MM.1S (cell line): ENCODE measurements around the gene CCDC187.

Source experiments
- DNase-seq: peaks from one replicate; pipeline ENCODE4 v3.0.0-alpha.2; 2015
- H2AFZ ChIP-seq: fragments of 300-600 bp; sonication (generic); 2 replicates; pipeline ENCODE4 v1.6.0; 2016; ENCODE audit warnings: antibody characterized with exemption, low read length
- H3F3A ChIP-seq: fragments of 300-600 bp; sonication (generic); 2 replicates; pipeline ENCODE4 v1.6.1; 2016; ENCODE audit warnings: mild to moderate bottlenecking, antibody characterized with exemption, low read length, moderate library complexity, mixed read lengths; ENCODE audit not compliant: insufficient read depth
- H3K27ac ChIP-seq: fragments of 300-600 bp; sonication (generic); 2 replicates; pipeline ENCODE4 v1.5.1; 2016; ENCODE audit warnings: mild to moderate bottlenecking, low read length
- H3K27me3 ChIP-seq: fragments of 300-600 bp; sonication (generic); replicated peaks from 2 replicates; pipeline ENCODE4 v1.6.0; 2016; ENCODE audit warnings: low read length; ENCODE audit not compliant: insufficient read depth
- H3K36me3 ChIP-seq: fragments of 300-600 bp; sonication (generic); replicated peaks from 2 replicates; pipeline ENCODE4 v1.6.1; 2016; ENCODE audit warnings: mild to moderate bottlenecking, low read length, mixed read lengths; ENCODE audit not compliant: insufficient read depth
- H3K4me1 ChIP-seq: fragments of 300-600 bp; sonication (generic); 2 replicates; pipeline ENCODE4 v1.6.1; 2016; ENCODE audit warnings: low read length, mixed read lengths
- H3K4me2 ChIP-seq: fragments of 300-600 bp; sonication (generic); 2 replicates; pipeline ENCODE4 v1.6.0; 2016; ENCODE audit warnings: low read depth, low read length
- H3K4me3 ChIP-seq: fragments of 300-600 bp; sonication (generic); 2 replicates; pipeline ENCODE4 v1.5.1; 2016; ENCODE audit warnings: low read length, mixed read lengths
- H3K79me2 ChIP-seq: fragments of 300-600 bp; sonication (generic); 2 replicates; pipeline ENCODE4 v1.6.1; 2016; ENCODE audit warnings: mixed run types, low read length, mixed read lengths
- H3K9ac ChIP-seq: fragments of 300-600 bp; sonication (generic); 2 replicates; pipeline ENCODE4 v1.6.1; 2016; ENCODE audit warnings: low read length, mixed read lengths
- H3K9me2 ChIP-seq: fragments of 300-600 bp; sonication (generic); replicated peaks from 2 replicates; pipeline ENCODE4 v1.6.1; 2016; ENCODE audit warnings: mild to moderate bottlenecking, low read length, mixed read lengths; ENCODE audit not compliant: insufficient read depth
- H3K9me3 ChIP-seq: fragments of 300-600 bp; sonication (generic); replicated peaks from 2 replicates; pipeline ENCODE4 v1.6.1; 2016; ENCODE audit warnings: mild to moderate bottlenecking, low read length, mixed read lengths; ENCODE audit not compliant: insufficient read depth
- H4K20me1 ChIP-seq: fragments of 300-600 bp; sonication (generic); 2 replicates; pipeline ENCODE4 v1.6.1; 2016; ENCODE audit warnings: mild to moderate bottlenecking, low read length, moderate library complexity, mixed read lengths; ENCODE audit not compliant: insufficient read depth
- EZH2 ChIP-seq: fragments of 300-600 bp; sonication (generic); optimal IDR thresholded peaks from 2 replicates; pipeline ENCODE3; 2017; ENCODE audit warnings: low read depth, mild to moderate bottlenecking, antibody characterized with exemption, low read length, mixed read lengths
- EZH2phosphoT487 ChIP-seq: fragments of 300-600 bp; sonication (generic); IDR thresholded peaks from 2 replicates; pipeline ENCODE4 v1.6.1; 2018; ENCODE audit warnings: antibody characterized with exemption, low read length
- TF ChIP-seq, protein P1 (sequence below): fragments of 300-600 bp; sonication (generic); IDR thresholded peaks from 2 replicates; pipeline ENCODE4 v1.5.1; 2016; ENCODE audit warnings: antibody characterized with exemption, low read length, mixed read lengths

CCDC187 gene

DNA sequence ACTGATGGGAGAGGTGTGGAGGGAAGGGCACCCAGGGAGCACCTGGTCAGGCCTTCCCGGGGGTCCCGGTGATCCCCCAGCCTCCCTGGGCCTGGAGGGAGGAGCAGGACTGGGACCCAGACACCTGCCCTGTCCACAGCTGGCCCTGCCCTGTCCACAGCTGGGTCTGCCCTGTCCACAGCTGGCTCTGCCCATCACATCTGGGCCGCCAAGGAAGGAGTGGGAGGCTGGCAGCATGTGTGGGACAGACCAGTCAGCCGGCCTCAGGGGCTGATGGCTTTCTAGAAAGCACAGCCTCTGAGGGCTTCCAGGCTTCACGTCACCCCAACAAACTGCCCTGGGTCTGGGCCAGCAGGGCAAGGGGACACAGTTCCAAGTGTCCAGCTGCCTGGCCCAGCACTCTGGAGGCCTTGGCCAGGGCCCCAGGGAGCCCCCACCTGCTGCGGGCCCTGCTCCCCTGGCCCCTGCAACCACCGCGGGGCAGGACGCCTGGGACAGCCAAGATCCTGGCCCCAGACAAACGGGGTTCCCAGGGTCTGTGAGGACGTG, 47.4 kb upstream of the CCDC187 start:
- Histone ChIP-seq H4K20me1 (no peaks in the 10 kb centered on the region), H3F3A (no peaks in the 10 kb centered on the region), H3K27me3 (peaks cover 91% of the 10 kb centered on the region), H3K4me2 (no peak overlapping the region), H2AFZ (no peak overlapping the region), H3K9me2 (no peaks in the 10 kb centered on the region), H3K36me3 (no peaks in the 10 kb centered on the region), H3K79me2 (no peaks in the 10 kb centered on the region), H3K27ac (no peak overlapping the region), H3K9me3 (no peaks in the 10 kb centered on the region), H3K4me1 (no peaks in the 10 kb centered on the region), H3K9ac (no peak overlapping the region), H3K4me3 (no peak overlapping the region)
- TF ChIP-seq, protein P1, sequence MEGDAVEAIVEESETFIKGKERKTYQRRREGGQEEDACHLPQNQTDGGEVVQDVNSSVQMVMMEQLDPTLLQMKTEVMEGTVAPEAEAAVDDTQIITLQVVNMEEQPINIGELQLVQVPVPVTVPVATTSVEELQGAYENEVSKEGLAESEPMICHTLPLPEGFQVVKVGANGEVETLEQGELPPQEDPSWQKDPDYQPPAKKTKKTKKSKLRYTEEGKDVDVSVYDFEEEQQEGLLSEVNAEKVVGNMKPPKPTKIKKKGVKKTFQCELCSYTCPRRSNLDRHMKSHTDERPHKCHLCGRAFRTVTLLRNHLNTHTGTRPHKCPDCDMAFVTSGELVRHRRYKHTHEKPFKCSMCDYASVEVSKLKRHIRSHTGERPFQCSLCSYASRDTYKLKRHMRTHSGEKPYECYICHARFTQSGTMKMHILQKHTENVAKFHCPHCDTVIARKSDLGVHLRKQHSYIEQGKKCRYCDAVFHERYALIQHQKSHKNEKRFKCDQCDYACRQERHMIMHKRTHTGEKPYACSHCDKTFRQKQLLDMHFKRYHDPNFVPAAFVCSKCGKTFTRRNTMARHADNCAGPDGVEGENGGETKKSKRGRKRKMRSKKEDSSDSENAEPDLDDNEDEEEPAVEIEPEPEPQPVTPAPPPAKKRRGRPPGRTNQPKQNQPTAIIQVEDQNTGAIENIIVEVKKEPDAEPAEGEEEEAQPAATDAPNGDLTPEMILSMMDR: no peak
- TF ChIP-seq EZH2phosphoT487 (no peak), EZH2 (no peak)
- no peak for DNase-seq

DNA sequence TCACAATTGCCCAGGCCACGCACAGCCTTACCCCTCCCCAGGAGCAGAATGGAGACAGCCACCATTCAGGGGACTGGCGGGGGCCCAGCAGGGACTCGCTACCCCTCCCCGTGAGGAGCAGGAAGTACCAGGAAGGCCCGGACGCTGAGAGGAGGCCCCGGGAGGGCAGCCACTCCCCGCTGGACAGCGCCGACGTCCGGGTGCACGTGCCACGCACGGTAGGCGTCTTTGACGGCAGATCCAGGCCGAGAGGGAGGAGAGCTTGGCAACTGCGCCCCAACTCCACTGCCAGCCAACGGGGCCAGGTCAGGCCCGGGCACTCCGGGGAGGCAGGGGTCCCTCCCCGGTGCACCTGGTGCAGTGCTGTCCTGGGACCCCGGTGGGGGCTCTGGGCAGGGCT, 45.7 kb upstream of the CCDC187 start:
- Histone ChIP-seq H4K20me1 (no peaks in the 10 kb centered on the region), H3K4me1 (no peaks in the 10 kb centered on the region)

DNA sequence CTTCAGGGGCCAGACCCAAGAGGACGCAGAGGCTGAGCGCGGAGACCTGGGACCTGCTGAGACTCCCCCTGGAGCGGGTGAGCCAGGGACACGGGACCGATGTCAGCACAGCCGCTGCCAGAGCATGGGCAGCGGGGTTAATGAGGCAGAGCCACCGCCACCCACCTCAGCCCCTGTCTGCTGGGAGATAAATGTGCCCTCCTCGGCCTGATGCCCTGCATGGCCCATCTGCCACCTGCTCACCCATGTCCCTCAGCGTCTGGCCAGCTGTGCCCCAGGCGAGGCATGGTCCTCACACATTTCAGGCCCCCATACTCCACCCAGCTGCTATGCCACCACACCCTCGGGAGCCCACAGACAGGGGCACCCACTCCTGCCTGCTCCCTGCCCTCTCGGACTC, 44.8 kb upstream of the CCDC187 start:
- no peaks in the 10 kb centered on the region for H3K4me1 ChIP-seq
- H3K4me3 ChIP-seq: no peak overlapping the region
- H4K20me1 ChIP-seq: no peaks in the 10 kb centered on the region
- no peak overlapping the region for H3K4me2 ChIP-seq
- H2AFZ ChIP-seq: no peak overlapping the region
- no peaks in the 10 kb centered on the region for H3K9me3 ChIP-seq
- no peaks in the 10 kb centered on the region for H3K9me2 ChIP-seq
- H3K9ac ChIP-seq: no peak overlapping the region
- no peak overlapping the region for H3K27ac ChIP-seq
- H3K27me3 ChIP-seq: peaks cover 95% of the 10 kb centered on the region
- H3F3A ChIP-seq: no peaks in the 10 kb centered on the region
- no peaks in the 10 kb centered on the region for H3K79me2 ChIP-seq
- H3K36me3 ChIP-seq: no peaks in the 10 kb centered on the region
- TF ChIP-seq, protein P1: no peak
- TF ChIP-seq EZH2 (no peak), EZH2phosphoT487 (no peak)
- DNase-seq: no peak

More for the DNA sequence above, 45.7 kb upstream of the CCDC187 start:
- Histone ChIP-seq H3K9me2 (no peaks in the 10 kb centered on the region), H2AFZ (no peak overlapping the region), H3K9me3 (no peaks in the 10 kb centered on the region), H3K36me3 (no peaks in the 10 kb centered on the region), H3K27ac (no peak overlapping the region), H3F3A (no peaks in the 10 kb centered on the region), H3K4me2 (no peak overlapping the region), H3K79me2 (no peaks in the 10 kb centered on the region), H3K27me3 (peaks cover 97% of the 10 kb centered on the region), H3K4me3 (no peak overlapping the region), H3K9ac (no peak overlapping the region)
- no peak for DNase-seq
- TF ChIP-seq EZH2: no peak
- TF ChIP-seq, protein P1: no peak
- TF ChIP-seq EZH2phosphoT487: no peak
